IPS-18c (cell line): ENCODE data around the gene TROAP.
"Not testable (repeated sequence)": the region's sequence is repeated elsewhere in the genome, so short reads cannot be mapped to it uniquely, and the experiment has no call there.

ENCODE experiments used
- H3K4me3 ChIP-seq: 2 replicates; pipeline ENCODE4 v1.7.0; 2013; ENCODE audit warnings: low read depth, mild to moderate bottlenecking, low read length, moderate library complexity; ENCODE audit not compliant: insufficient read depth
- H3K9me3 ChIP-seq: one replicate; pipeline ENCODE4 v1.6.1; 2013; ENCODE audit warnings: mild to moderate bottlenecking, low read length, moderate library complexity; ENCODE audit not compliant: control insufficient read depth, insufficient read depth

Gene TROAP

GRCh38 chr12:49370539-49370938, 47.5 kb downstream of the TROAP start:
- H3K4me3 ChIP-seq = no peak overlapping the region

GRCh38 chr12:49375406-49375805, 52.4 kb downstream of the TROAP start:
- no peak overlapping the region for H3K4me3 ChIP-seq
- no peaks in the 10 kb centered on the region for H3K9me3 ChIP-seq

More at GRCh38 chr12:49370539-49370938, 47.5 kb downstream of the TROAP start:
- no peaks in the 10 kb centered on the region for H3K9me3 ChIP-seq

- Histone ChIP-seq H3K4me3 (no peak overlapping the region), H3K9me3 (no peaks in the 10 kb centered on the region)
These were observed 54.3 kb downstream of the TROAP start for GRCh38 chr12:49377386-49377785.

GRCh38 chr12:49380184-49380583, 57.1 kb downstream of the TROAP start:
- not testable (repeated sequence) for H3K4me3 ChIP-seq, H3K9me3 ChIP-seq
